Stimulated activated naive CD8-positive, alpha-beta T cell treated with anti-CD3 and anti-CD28 coated beads, Interleukin-15, amount 100 ng/mL, for 72 hours (primary cell): Measurements from ENCODE around the gene RING1.

Experiments
- ATAC-seq: fragments of 150-1000 bp; cut with Tn5 transposase; 2 replicates; pipeline ENCODE4 v1.10.0; 2021; ENCODE audit warnings: mild to moderate bottlenecking, moderate library complexity
- DNase-seq, 2 donors: peaks; one replicate each; pipeline ENCODE4 v3.0.0; 2021 to 2022
- H3K27ac Mint-ChIP-seq, 2 donors: one replicate each; pipeline ENCODE4 v1.8.0; 2022; ENCODE audit warnings: mild to moderate bottlenecking in 2 of 2, mixed read lengths in 2 of 2, moderate library complexity in 2 of 2
- H3K27me3 Mint-ChIP-seq: one replicate; pipeline ENCODE4 v1.8.0; 2022; ENCODE audit warnings: mixed read lengths
- H3K4me1 Mint-ChIP-seq: one replicate; pipeline ENCODE4 v1.8.0; 2022; ENCODE audit warnings: mild to moderate bottlenecking, mixed read lengths
- H3K4me3 Mint-ChIP-seq, 2 donors: one replicate each; pipeline ENCODE4 v1.8.0; 2022; ENCODE audit warnings: mild to moderate bottlenecking in 2 of 2, mixed read lengths in 2 of 2, moderate library complexity in 1 of 2
- H3K9me3 Mint-ChIP-seq, 2 donors: one replicate each; pipeline ENCODE4 v1.8.0; 2022; ENCODE audit warnings: mixed read lengths in 2 of 2

Gene RING1

GRCh38 chr6:33197431-33198048 lies 10.8 kb upstream of the RING1 start:
- H3K27ac Mint-ChIP-seq: no peak overlapping the region
- peak overlapping the region in 1 of 2 donors; percentile 19 for H3K4me3 Mint-ChIP-seq

GRCh38 chr6:33198159-33198852 lies 10.0 kb upstream of the RING1 start:
- DNase-seq (no peak), ATAC-seq (no peak)
- Mint-ChIP-seq H3K4me1 (peaks cover 70% of the 10 kb centered on the region), H3K4me3 (peak overlapping the region; percentile 98), H3K27ac (peak overlapping the region; percentile 80 to 85), H3K27me3 (no peaks in the 10 kb centered on the region), H3K9me3 (no peaks in the 10 kb centered on the region)

More at GRCh38 chr6:33197431-33198048, 10.8 kb upstream of the RING1 start:
- ATAC-seq (peak; percentile 60), DNase-seq (peak; percentile 50 to 52)
- no peaks in the 10 kb centered on the region for H3K27me3 Mint-ChIP-seq
- no peaks in the 10 kb centered on the region for H3K9me3 Mint-ChIP-seq
- peaks cover 70% of the 10 kb centered on the region for H3K4me1 Mint-ChIP-seq

DNA sequence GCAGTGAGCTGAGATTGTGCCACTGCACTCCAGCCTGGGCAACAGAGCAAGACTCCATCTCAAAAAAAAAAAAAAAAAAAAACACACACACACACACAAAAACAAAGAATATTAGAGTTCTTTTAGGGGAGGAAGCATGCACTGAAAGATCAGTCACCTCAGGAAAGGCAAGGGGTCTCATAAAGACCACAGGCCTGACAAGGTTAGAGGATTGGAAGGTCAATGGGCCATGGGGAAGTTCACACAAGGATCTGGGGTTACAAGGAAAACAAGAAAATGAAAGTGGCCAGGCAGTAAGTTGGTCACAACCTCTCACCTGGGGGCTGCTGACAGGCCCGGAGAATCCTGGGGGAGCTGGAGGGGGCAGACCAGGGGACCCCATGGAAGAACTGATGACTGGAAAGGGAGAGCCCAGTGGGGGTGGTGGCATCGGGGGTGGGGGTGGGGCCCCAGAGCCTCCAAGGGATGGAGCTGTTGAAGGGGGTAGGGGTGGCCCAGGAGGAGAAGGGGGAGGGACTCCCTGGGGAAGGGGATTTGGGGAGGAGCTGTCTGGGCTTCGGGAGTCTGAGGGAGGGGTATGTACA lies 9.4 kb upstream of the RING1 start:
- H3K27ac Mint-ChIP-seq: peak overlapping the region; percentile 85 to 93
- H3K27me3 Mint-ChIP-seq: no peaks in the 10 kb centered on the region
- DNase-seq: no peak
- H3K4me3 Mint-ChIP-seq: peak overlapping the region; percentile 98
- H3K9me3 Mint-ChIP-seq: no peaks in the 10 kb centered on the region
- ATAC-seq: no peak
- H3K4me1 Mint-ChIP-seq: peaks cover 70% of the 10 kb centered on the region

GRCh38 chr6:33199687-33200218 lies 8.5 kb upstream of the RING1 start:
- H3K27me3 Mint-ChIP-seq: no peaks in the 10 kb centered on the region
- no peaks in the 10 kb centered on the region for H3K9me3 Mint-ChIP-seq
- DNase-seq (peak in 1 of 2 donors; percentile 77), ATAC-seq (peak; percentile 60)
- peak overlapping the region; percentile 98 for H3K4me3 Mint-ChIP-seq
- peak overlapping the region; percentile 93 for H3K27ac Mint-ChIP-seq
- peaks cover 72% of the 10 kb centered on the region for H3K4me1 Mint-ChIP-seq

DNA sequence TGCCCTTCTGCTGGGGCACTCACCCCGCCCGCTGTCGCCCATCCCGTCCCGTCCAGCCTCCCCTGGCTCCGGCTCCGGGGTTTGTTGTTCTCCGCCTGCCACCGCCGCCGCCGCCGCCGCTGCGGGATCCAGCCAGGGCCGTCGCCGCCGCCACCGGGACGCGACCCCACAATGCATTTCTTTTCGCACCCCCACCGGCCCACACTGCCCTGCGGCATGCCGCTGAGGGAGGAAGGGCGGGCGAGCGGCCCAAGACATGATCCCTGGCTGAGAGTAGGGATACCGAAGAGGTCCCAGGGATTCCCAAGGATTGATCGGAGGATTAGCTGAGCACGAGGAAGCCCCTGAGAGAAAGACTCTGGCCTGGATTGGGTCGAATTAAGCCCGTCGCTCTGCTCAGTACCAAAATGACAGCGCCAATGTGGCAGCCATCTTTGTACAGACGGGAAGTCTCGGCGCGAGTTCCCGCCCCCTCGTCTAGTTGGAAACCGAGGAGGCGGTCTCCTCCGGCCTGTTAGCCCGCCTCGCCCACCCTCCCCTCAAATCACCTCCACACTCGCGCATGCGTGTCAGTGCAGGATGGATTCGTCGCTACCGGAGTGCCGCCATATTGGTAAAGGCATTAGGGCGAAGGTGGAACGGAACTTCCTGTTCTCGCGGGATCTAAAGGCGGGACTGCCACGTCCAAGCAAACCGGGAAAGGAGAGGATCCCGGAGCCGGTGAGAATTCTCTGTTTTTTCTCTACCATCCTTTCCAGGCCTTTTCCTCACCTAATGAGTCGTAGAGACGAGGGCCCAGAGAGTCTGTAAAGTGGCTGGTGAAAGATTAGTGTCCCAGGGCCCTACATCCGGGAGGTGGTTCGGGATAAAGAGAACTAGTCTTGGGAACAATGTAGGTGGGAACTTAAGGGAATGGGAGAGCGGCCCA lies 7.8 kb upstream of the RING1 start, which contains the start of the genes RXRB and SLC39A7:
Gene RXRB, minus strand, starts transcription at position 447 of the 928 bp plus-strand sequence. Its CDS starts 189 bp downstream, at position 258.
Gene SLC39A7, plus strand, starts transcription at position 649 of the 928 bp plus-strand sequence. CDS start 379 bp downstream, outside the sequence.
- H3K27me3 Mint-ChIP-seq: no peaks in the 10 kb centered on the region
- peak within 1 kb of the TSS; percentile 98 for H3K4me3 Mint-ChIP-seq
- peaks cover 80% of the 10 kb centered on the region for H3K4me1 Mint-ChIP-seq
- ATAC-seq (peak; percentile 59), DNase-seq (peak; percentile 95 to 98)
- H3K9me3 Mint-ChIP-seq: no peaks in the 10 kb centered on the region
- peak within 1 kb of the TSS; percentile 99 to 100 for H3K27ac Mint-ChIP-seq

DNA sequence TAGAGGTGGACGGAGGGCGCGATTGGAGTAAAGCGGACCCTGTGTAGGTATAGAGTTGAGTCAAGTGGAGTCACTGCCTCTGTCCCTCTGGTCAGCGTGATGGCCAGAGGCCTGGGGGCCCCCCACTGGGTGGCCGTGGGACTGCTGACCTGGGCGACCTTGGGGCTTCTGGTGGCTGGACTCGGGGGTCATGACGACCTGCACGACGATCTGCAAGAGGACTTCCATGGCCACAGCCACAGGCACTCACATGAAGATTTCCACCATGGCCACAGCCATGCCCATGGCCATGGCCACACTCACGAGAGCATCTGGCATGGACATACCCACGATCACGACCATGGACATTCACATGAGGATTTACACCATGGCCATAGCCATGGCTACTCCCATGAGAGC lies 7.2 kb upstream of the RING1 start:
- Mint-ChIP-seq H3K9me3 (no peaks in the 10 kb centered on the region), H3K27me3 (no peaks in the 10 kb centered on the region), H3K4me3 (peak overlapping the region; percentile 98), H3K27ac (peak overlapping the region; percentile 99 to 100), H3K4me1 (peaks cover 85% of the 10 kb centered on the region)
- no peak for ATAC-seq
- DNase-seq: no peak

DNA sequence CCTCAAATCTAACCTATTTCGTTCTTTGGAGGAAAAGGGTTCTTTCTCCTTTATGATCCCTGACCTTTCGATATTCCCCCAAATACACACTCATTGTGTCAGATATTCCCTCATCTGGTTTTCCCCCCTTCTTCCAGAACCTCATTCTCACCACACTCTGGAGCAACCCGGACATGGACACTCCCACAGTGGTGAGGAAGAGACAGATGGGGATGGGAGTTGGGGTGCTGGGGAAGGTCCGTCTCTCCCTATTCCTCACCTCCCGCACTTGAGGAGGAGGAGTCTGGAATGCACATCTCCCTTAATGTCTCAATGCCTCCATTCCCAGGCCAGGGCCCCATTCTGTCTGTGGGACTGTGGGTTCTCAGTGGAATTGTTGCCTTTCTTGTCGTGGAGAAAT lies 6.4 kb upstream of the RING1 start:
- no peaks in the 10 kb centered on the region for H3K27me3 Mint-ChIP-seq
- H3K4me1 Mint-ChIP-seq: peaks cover 86% of the 10 kb centered on the region
- DNase-seq (no peak), ATAC-seq (no peak)
- no peaks in the 10 kb centered on the region for H3K9me3 Mint-ChIP-seq
- peak overlapping the region in 1 of 2 donors; percentile 49 for H3K27ac Mint-ChIP-seq
- peak overlapping the region; percentile 98 for H3K4me3 Mint-ChIP-seq

DNA sequence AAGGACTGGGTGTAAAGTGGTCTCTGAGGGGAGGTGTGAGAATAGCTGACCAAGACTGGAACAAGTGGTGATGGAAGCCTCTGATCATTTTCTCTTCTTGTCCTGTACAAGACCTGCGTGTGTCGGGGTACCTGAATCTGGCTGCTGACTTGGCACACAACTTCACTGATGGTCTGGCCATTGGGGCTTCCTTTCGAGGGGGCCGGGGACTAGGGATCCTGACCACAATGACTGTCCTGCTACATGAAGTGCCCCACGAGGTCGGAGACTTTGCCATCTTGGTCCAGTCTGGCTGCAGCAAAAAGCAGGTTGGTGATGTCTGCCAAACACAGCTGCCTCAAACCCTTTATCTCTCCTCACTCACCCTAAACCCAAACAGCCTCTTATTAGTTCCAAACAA lies 5.5 kb upstream of the RING1 start:
- Mint-ChIP-seq H3K27ac (no peak overlapping the region), H3K27me3 (no peaks in the 10 kb centered on the region), H3K4me1 (peaks cover 86% of the 10 kb centered on the region), H3K4me3 (peak overlapping the region; percentile 98), H3K9me3 (no peaks in the 10 kb centered on the region)
- ATAC-seq: no peak
- DNase-seq: no peak

DNA sequence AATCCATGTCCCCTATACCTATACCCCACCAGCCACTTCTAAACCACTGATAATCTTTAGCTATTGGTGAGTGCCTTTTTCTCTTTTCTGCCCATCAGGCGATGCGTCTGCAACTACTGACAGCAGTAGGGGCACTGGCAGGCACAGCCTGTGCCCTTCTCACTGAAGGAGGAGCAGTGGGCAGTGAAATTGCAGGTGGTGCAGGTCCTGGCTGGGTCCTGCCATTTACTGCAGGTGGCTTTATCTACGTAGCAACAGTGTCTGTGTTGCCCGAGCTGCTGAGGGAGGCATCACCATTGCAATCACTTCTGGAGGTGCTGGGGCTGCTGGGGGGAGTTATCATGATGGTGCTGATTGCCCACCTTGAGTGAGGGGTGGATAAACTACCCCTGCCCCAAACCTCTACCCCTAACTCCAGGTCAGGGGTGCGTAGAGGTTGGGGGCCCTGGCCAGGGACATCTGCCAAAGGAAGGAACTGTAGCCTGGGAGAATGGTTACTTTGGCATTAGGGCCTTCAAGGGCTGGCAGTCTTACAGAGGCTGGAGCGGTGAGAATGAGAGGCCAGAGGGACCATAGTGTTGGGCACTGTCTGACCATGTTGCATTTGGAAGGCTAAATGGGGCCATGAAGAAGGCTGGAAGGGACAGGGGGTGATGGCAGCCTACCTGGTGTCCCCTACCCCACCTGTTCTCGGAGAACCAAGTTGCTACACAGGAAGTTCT lies 4.7 kb upstream of the RING1 start:
- no peaks in the 10 kb centered on the region for H3K27me3 Mint-ChIP-seq
- H3K27ac Mint-ChIP-seq: peak overlapping the region; percentile 73 to 95
- peak overlapping the region; percentile 90 to 98 for H3K4me3 Mint-ChIP-seq
- no peak for DNase-seq
- ATAC-seq: no peak
- peaks cover 80% of the 10 kb centered on the region for H3K4me1 Mint-ChIP-seq
- H3K9me3 Mint-ChIP-seq: no peaks in the 10 kb centered on the region

DNA sequence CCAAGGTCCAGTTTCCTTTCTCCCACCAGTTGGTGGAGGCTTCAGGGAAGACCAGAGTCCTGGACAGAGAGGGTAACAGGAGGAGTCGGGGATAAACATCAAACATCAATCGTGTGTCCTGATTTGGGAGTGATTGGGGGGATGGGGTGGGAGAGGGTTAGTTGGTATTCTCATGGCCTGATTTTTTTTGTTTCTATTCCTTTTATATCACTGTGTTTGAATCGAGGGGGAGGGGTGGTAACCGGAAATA lies 4.2 kb upstream of the RING1 start:
- Mint-ChIP-seq H3K4me3 (peak overlapping the region; percentile 87 to 90), H3K27me3 (no peaks in the 10 kb centered on the region)
- ATAC-seq: no peak

DNA sequence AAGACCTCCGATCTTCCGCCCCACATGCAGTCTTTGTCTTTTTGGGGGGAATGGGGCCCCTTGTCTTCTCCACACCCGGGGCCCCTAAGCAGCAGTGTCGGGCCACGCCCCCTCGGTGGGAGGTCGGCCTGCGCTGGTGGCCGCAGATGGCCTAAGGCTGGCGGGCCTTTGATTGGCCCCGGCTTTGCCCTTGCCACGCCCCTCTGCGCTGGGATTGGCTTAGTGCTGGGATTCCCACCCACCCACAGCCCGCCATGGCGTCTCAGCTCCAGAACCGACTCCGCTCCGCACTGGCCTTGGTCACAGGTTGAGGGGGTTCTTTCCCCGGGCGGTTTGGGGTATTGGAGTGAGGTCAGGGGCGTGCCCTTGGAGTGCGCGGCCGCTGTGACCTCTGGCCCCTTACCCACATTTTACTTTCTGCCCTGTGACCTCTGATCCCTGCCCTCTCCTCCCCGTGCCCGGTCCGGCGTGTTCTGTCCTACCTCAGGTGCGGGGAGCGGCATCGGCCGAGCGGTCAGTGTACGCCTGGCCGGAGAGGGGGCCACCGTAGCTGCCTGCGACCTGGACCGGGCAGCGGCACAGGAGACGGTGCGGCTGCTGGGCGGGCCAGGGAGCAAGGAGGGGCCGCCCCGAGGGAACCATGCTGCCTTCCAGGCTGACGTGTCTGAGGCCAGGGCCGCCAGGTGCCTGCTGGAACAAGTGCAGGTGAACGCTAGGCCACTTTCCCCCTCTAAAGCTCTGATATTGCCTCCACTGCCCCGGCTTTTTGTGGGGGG lies 3.7 kb upstream of the RING1 start, which contains the start of gene HSD17B8:
Gene HSD17B8, plus strand, starts transcription at position 241 of the 776 bp plus-strand sequence. Its CDS starts 14 bp downstream, at position 255.
- H3K4me1 Mint-ChIP-seq: peaks cover 81% of the 10 kb centered on the region
- no peaks in the 10 kb centered on the region for H3K9me3 Mint-ChIP-seq
- H3K27me3 Mint-ChIP-seq: no peaks in the 10 kb centered on the region
- peak within 1 kb of the TSS; percentile 87 to 90 for H3K4me3 Mint-ChIP-seq
- H3K27ac Mint-ChIP-seq: peak within 1 kb of the TSS; percentile 95
- DNase-seq (peak; percentile 86 to 90), ATAC-seq (peak; percentile 59)

More for the DNA sequence above, 4.2 kb upstream of the RING1 start:
- peak overlapping the region; percentile 24 to 95 for H3K27ac Mint-ChIP-seq
- H3K9me3 Mint-ChIP-seq: no peaks in the 10 kb centered on the region
- no peak for DNase-seq
- H3K4me1 Mint-ChIP-seq: peaks cover 80% of the 10 kb centered on the region

- H3K27me3 Mint-ChIP-seq: no peaks in the 10 kb centered on the region
- peak; percentile 78 for ATAC-seq
- no peaks in the 10 kb centered on the region for H3K9me3 Mint-ChIP-seq
- peaks cover 89% of the 10 kb centered on the region for H3K4me1 Mint-ChIP-seq
- H3K4me3 Mint-ChIP-seq: peak overlapping the region; percentile 87 to 90
- H3K27ac Mint-ChIP-seq: peak overlapping the region; percentile 95
- DNase-seq: peak; percentile 68 to 83
These were observed 2.9 kb upstream of the RING1 start for GRCh38 chr6:33205191-33206026.
